Myometrial cell (primary cell): Measurements from ENCODE around the gene RNU5B-1. TPM values are rescaled to one million over a fixed set of nuclear protein-coding genes. Genes with fewer than 3 reads are reported as not detected.

Source experiments
- total RNA-seq: library from RNA; depleted of rRNA; stranded (reverse); fragments of >200 nt; gene quantifications from 2 replicates; pipeline ENCODE4 v1.2.3, GENCODE V29; 2015

Gene RNU5B-1
- not detected in 2 replicates for total RNA-seq

DNA sequence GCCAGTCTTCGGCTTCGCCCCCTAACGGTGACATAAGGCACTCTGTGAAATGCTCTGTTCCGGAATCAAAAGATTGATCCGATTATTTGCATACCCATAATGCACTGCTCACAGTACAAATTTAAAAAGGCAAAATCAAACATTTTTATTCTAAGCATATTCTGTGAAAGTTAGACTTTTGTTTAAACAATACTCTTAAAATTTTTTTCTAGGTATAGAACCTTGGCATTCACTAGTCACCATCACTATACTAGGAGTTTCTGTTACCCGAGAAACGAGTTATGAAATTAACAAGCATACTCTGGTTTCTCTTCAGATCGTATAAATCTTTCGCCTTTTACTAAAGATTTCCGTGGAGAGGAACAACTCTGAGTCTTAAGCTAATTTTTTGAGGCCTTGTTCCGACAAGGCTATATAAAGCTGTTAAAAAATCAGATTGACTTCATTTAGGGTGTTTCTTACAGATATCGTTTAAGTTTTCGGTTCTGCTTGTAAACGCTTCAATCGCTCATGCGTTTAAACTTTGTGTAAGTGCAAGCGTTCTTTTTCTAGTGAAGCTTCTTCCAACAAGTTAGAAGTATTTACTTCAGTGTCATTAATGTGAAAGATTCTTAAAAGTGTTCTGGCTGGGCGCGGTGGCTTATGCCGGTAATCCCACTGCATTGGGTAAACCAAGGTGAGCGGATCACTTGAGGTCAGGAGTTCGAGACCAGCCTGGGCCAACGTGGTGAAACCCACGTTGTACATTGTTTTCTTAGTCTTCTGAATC, at the start of gene RNU5B-1:
Gene RNU5B-1 (plus strand): TSS at position 297 of the 769 bp plus-strand sequence.

GRCh38 chr15:65286704-65287519, 17.6 kb upstream of the RNU5B-1 start, which contains the start of gene PARP16:
PARP16 (minus strand) TSS chr15:65286883; CDS start chr15:65286426, 457 bp downstream.

Other genes with a start within 250 kb of the RNU5B-1 start
- 12.1 and 12.8 TPM in 2 replicates for gene RASL12, start 236.7 kb upstream of the RNU5B-1 start, total RNA-seq
- gene KBTBD13, start 227.9 kb upstream of the RNU5B-1 start, total RNA-seq: not detected in 2 replicates
- 0.18 and 0.29 TPM in 2 replicates for gene UBAP1L, start 189.5 kb upstream of the RNU5B-1 start, total RNA-seq
- gene PDCD7, start 170.9 kb upstream of the RNU5B-1 start, total RNA-seq: 15.6 and 18.6 TPM in 2 replicates
- 20.5 and 28.2 TPM in 2 replicates for gene CLPX, start 119.3 kb upstream of the RNU5B-1 start, total RNA-seq
- gene CILP, start 93.2 kb upstream of the RNU5B-1 start, total RNA-seq: 0.18 TPM in 1 of 2 replicates, not detected in the other
- gene PARP16, start 17.8 kb upstream of the RNU5B-1 start, total RNA-seq: 5.2 and 9.7 TPM in 2 replicates
- gene RNU5A-1, start 8.6 kb upstream of the RNU5B-1 start, total RNA-seq: not detected in 2 replicates
- not detected in 2 replicates for gene IGDCC3, start 73.3 kb downstream of the RNU5B-1 start, total RNA-seq
- 0.18 and 0.86 TPM in 2 replicates for gene IGDCC4, start 118.3 kb downstream of the RNU5B-1 start, total RNA-seq
- gene DPP8, start 213.0 kb downstream of the RNU5B-1 start, total RNA-seq: 13.3 and 21.4 TPM in 2 replicates
- gene HACD3, start 225.8 kb downstream of the RNU5B-1 start, total RNA-seq: 58.5 and 75.7 TPM in 2 replicates